Neuronal stem cell (in vitro differentiated cells): ENCODE data around the gene LYRM4.

Experiments used
- DNase-seq: peaks from one replicate; pipeline ENCODE4 v3.0.0-alpha.2; 2013; ENCODE audit warnings: low spot score
- H2AFZ ChIP-seq: one replicate; pipeline ENCODE4 v1.6.1; 2013; ENCODE audit warnings: mild to moderate bottlenecking, low read length, inconsistent platforms
- H2AK5ac ChIP-seq: 2 replicates; pipeline ENCODE4 v1.6.1; 2013; ENCODE audit warnings: low read depth, mild to moderate bottlenecking, inconsistent platforms, low read length, moderate library complexity, mixed read lengths
- H2BK120ac ChIP-seq: 2 replicates; pipeline ENCODE4 v1.6.1; 2013; ENCODE audit warnings: low read depth, mild to moderate bottlenecking, inconsistent platforms, low read length, moderate library complexity, mixed read lengths
- H2BK12ac ChIP-seq: one replicate; pipeline ENCODE4 v1.6.1; 2013; ENCODE audit warnings: low read length, inconsistent platforms
- H2BK15ac ChIP-seq: 2 replicates; pipeline ENCODE4 v1.6.1; 2013; ENCODE audit warnings: mild to moderate bottlenecking, low read length, inconsistent platforms, mixed read lengths
- H2BK5ac ChIP-seq: one replicate; pipeline ENCODE4 v1.6.1; 2013; ENCODE audit warnings: inconsistent platforms, mild to moderate bottlenecking, low read length, moderate library complexity
- H3K14ac ChIP-seq: one replicate; pipeline ENCODE4 v1.6.1; 2013; ENCODE audit warnings: low read length, inconsistent platforms
- H3K18ac ChIP-seq: 2 replicates; pipeline ENCODE4 v1.6.1; 2013; ENCODE audit warnings: low read length, inconsistent platforms
- H3K23ac ChIP-seq: 2 replicates; pipeline ENCODE4 v1.6.1; 2013; ENCODE audit warnings: low read depth, mild to moderate bottlenecking, mixed read lengths, low read length, inconsistent platforms; ENCODE audit not compliant: poor library complexity
- H3K27ac ChIP-seq: replicated peaks from 3 replicates; pipeline ENCODE4 v1.5.1; 2013; ENCODE audit warnings: low read length, inconsistent platforms
- H3K27me3 ChIP-seq, 3 experiments: 2 replicates each; pipeline ENCODE4 v1.6.1; 2013; ENCODE audit warnings: low read length in 3 of 3, mild to moderate bottlenecking in 2 of 3, inconsistent platforms in 1 of 3, low read depth in 1 of 3, mixed read lengths in 1 of 3, moderate library complexity in 1 of 3; ENCODE audit not compliant: control insufficient read depth in 3 of 3, insufficient read depth in 3 of 3
- H3K36me3 ChIP-seq, 2 donors: replicated peaks in 1 of 2; 2 replicates each; pipeline ENCODE4 v1.6.1; 2013; ENCODE audit warnings: low read length in 2 of 2; ENCODE audit not compliant: control insufficient read depth in 2 of 2, insufficient read depth in 2 of 2
- H3K4ac ChIP-seq: 2 replicates; pipeline ENCODE4 v1.6.1; 2013; ENCODE audit warnings: inconsistent platforms, mild to moderate bottlenecking, low read length, moderate library complexity
- H3K4me1 ChIP-seq, 2 donors: 1 replicate in 1 of 2; 2 replicates in 1 of 2; pipeline ENCODE4 v1.6.1; 2013; ENCODE audit warnings: low read length in 2 of 2, low read depth in 1 of 2; ENCODE audit not compliant: control insufficient read depth in 2 of 2, insufficient read depth in 1 of 2
- H3K4me2 ChIP-seq: one replicate; pipeline ENCODE4 v1.6.1; 2013; ENCODE audit warnings: mild to moderate bottlenecking, low read length, inconsistent platforms; ENCODE audit not compliant: insufficient read depth, poor library complexity, severe bottlenecking
- H3K4me3 ChIP-seq, 2 donors: 2 replicates each; pipeline ENCODE4 v1.5.1; 2013; ENCODE audit warnings: low read length in 2 of 2, mild to moderate bottlenecking in 2 of 2, inconsistent platforms in 1 of 2, moderate library complexity in 1 of 2
- H3K79me1 ChIP-seq: one replicate; pipeline ENCODE4 v1.6.1; 2013; ENCODE audit warnings: low read depth, mild to moderate bottlenecking, inconsistent platforms, low read length, moderate library complexity
- H3K9ac ChIP-seq: one replicate; pipeline ENCODE4 v1.6.1; 2013; ENCODE audit warnings: mild to moderate bottlenecking, low read depth, low read length, inconsistent platforms; ENCODE audit not compliant: poor library complexity
- H3K9me3 ChIP-seq, 2 donors: replicated peaks in 1 of 2; 2 replicates each; pipeline versions ENCODE3 to v1.6.1; 2013; ENCODE audit warnings: low read length in 2 of 2, mild to moderate bottlenecking in 2 of 2, inconsistent platforms in 1 of 2, low read depth in 1 of 2, mixed read lengths in 1 of 2, moderate library complexity in 1 of 2; ENCODE audit not compliant: control insufficient read depth in 2 of 2, insufficient read depth in 1 of 2
- H4K8ac ChIP-seq: one replicate; pipeline ENCODE4 v1.6.1; 2013; ENCODE audit warnings: low read depth, mild to moderate bottlenecking, inconsistent platforms, low read length, moderate library complexity
- H4K91ac ChIP-seq: one replicate; pipeline ENCODE4 v1.6.1; 2013; ENCODE audit warnings: low read length, low read depth, mild to moderate bottlenecking, inconsistent platforms; ENCODE audit not compliant: poor library complexity
- WGBS, 2 donors: extraction: QIAGEN DNeasy Blood & Tissue Kit; methylation state at CpG; one replicate each; pipeline ENCODE4 v1.1.7; 2013; ENCODE audit warnings: missing lambda C conversion rate in 2 of 2, mixed read lengths in 1 of 2; ENCODE audit not compliant: insufficient read length in 2 of 2, insufficient replicate concordance in 1 of 2; ENCODE audit errors: extremely low coverage in 2 of 2; 5-methylcytosine and 5-hydroxymethylcytosine counted together

The LYRM4 gene

DNA sequence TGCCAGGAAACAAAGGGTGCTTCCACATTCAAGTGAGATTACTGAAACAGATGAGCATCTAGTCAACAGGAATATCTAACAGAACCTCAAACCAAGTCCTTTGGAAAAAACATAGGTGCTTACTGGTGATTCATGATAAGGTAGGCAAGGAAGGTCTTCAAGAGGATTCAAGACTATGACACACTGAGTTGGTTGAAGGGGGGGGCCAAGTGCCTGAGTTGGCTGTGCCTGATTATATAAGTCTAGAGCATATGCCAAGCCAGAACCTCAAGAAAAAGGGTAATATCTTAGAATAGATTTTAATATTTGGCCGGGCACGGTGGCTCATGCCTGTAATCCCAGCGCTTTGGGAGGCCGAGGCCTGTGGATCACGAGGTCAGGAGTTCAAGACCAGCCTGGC, 63.7 kb downstream of the LYRM4 start:
- Histone ChIP-seq H2BK5ac (no peak overlapping the region), H3K27ac (no peak overlapping the region), H3K36me3 (peaks cover under 1 to 3% of the 10 kb centered on the region in 2 donors), H2BK15ac (no peak overlapping the region), H3K18ac (no peak overlapping the region), H2BK12ac (no peak overlapping the region), H2AK5ac (no peak overlapping the region), H2AFZ (no peak overlapping the region), H4K91ac (no peak overlapping the region), H3K23ac (no peak overlapping the region), H3K79me1 (no peaks in the 10 kb centered on the region), H3K4me1 (peaks cover 2 to 14% of the 10 kb centered on the region in 2 donors), H3K4me3 (no peak overlapping the region), H3K9me3 (peaks cover 0 to 3% of the 10 kb centered on the region in 2 donors), H2BK120ac (no peak overlapping the region), H3K27me3 (no peaks in the 10 kb centered on the region), H4K8ac (no peak overlapping the region), H3K4me2 (no peak overlapping the region), H3K4ac (no peak overlapping the region), H3K14ac (no peak overlapping the region), H3K9ac (no peak overlapping the region)
- no CpG with 5 or more reads among the region's 5 CpGs for whole genome bisulfite sequencing, 2 donors
- no peak for DNase-seq

DNA sequence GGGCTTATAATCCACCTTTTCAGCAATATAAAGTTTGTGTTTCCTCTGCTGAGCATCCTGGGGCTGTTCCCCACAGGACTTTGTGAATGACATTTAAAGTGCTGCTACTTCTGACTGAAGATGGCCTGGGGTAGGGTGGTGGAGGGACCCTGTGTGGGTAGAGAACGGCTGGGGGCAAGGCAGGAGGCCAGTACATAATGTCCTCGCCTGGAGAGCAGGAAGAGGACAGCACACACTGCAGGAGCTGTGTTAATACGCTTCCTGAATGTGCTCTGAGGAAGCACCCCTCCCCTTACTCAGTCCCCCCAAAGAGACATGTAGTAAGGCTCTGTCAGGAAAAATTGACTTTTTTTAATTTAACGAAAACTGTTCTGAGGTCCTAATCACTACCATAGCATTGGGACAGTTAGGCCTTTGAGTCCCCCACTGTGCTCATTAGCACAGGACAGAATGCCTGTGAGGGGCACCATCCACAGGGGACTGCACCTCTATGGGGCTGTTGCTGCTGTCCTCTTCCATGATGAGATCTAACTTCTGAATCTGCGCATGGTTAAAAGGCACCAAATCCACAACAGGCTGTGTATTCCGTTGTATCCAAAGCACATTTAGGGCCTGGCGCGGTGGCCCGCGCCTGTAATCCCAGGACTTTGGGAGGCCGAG, 68.5 kb downstream of the LYRM4 start:
- Histone ChIP-seq H3K4me1 (peaks cover 10 to 11% of the 10 kb centered on the region in 2 donors), H3K79me1 (no peaks in the 10 kb centered on the region), H3K4me2 (no peak overlapping the region), H2AFZ (no peak overlapping the region), H3K27ac (no peak overlapping the region), H3K4ac (no peak overlapping the region), H3K4me3 (no peak overlapping the region), H4K8ac (no peak overlapping the region), H2BK5ac (no peak overlapping the region), H3K9ac (no peak overlapping the region), H2BK120ac (no peak overlapping the region), H3K27me3 (no peaks in the 10 kb centered on the region), H3K9me3 (peaks cover 0 to 3% of the 10 kb centered on the region in 2 donors), H3K23ac (no peak overlapping the region), H3K14ac (no peak overlapping the region), H2BK15ac (no peak overlapping the region), H3K18ac (no peak overlapping the region), H2AK5ac (no peak overlapping the region), H4K91ac (no peak overlapping the region), H2BK12ac (no peak overlapping the region), H3K36me3 (peaks cover 0 to 3% of the 10 kb centered on the region in 2 donors)
- no CpG with 5 or more reads among the region's 11 CpGs for WGBS, 2 donors
- no peak for DNase-seq

DNA sequence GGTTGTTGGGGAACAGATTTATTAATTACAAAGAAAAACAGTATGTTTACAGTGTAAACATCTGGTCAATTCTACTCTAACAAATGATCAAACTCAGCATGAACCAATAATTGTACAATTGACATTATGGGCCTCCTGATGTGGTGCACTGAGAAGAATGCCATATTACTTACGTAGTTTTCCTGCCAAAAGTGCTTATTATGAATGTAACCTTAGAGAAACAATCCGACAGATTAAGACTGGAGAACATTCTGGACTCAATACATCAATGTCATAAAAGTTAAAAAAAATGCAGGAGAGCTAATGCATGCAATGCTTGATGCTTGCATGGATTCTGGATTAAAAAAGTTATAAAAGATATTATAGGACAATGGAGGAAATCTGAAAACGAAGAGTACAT, 69.0 kb downstream of the LYRM4 start:
- Histone ChIP-seq H3K4me1 (peaks cover 10 to 11% of the 10 kb centered on the region in 2 donors), H2BK5ac (no peak overlapping the region), H3K18ac (no peak overlapping the region), H3K27me3 (no peaks in the 10 kb centered on the region), H3K36me3 (peaks cover 0 to 3% of the 10 kb centered on the region in 2 donors), H3K23ac (no peak overlapping the region), H3K79me1 (no peaks in the 10 kb centered on the region), H3K14ac (no peak overlapping the region), H3K27ac (no peak overlapping the region), H2BK120ac (no peak overlapping the region), H2AFZ (no peak overlapping the region), H3K9ac (no peak overlapping the region), H3K9me3 (peaks cover 0 to 3% of the 10 kb centered on the region in 2 donors), H4K91ac (no peak overlapping the region), H3K4me2 (no peak overlapping the region), H2AK5ac (no peak overlapping the region), H2BK12ac (no peak overlapping the region), H4K8ac (no peak overlapping the region), H2BK15ac (no peak overlapping the region), H3K4ac (no peak overlapping the region), H3K4me3 (no peak overlapping the region)
- DNase-seq = no peak
- no CpG with 5 or more reads among the region's 3 CpGs for WGBS, 2 donors

DNA sequence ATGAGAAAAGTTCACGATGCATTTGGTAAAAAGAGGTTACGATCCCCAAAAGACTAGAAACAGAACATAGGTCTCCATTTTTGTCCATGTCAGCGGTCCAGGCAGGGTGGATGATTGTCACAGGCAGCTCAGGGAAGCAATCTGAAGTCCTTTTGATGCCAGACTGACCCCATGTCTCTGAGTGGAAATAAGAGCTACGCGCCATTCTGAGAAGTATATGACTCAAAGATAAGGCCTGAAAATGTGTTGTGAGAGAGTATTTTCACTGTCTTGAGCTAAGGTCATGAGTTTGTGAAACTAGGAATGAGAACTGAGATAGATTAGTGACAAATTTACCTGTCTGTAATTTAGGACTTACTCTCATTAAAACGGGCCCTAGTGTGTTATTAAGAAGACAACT, 69.5 kb downstream of the LYRM4 start:
- no peak overlapping the region for H3K4ac ChIP-seq
- H4K91ac ChIP-seq = no peak overlapping the region
- H2AK5ac ChIP-seq = no peak overlapping the region
- H3K4me3 ChIP-seq = no peak overlapping the region
- no peak overlapping the region for H3K9ac ChIP-seq
- no peak overlapping the region for H3K18ac ChIP-seq
- peaks cover 0 to 3% of the 10 kb centered on the region in 2 donors for H3K9me3 ChIP-seq
- no peak overlapping the region for H3K4me2 ChIP-seq
- peaks cover 10 to 11% of the 10 kb centered on the region in 2 donors for H3K4me1 ChIP-seq
- H2BK5ac ChIP-seq = no peak overlapping the region
- no peak overlapping the region for H2AFZ ChIP-seq
- no peak overlapping the region for H4K8ac ChIP-seq
- H3K23ac ChIP-seq = no peak overlapping the region
- no peak overlapping the region for H3K14ac ChIP-seq
- H3K27ac ChIP-seq = no peak overlapping the region
- no peaks in the 10 kb centered on the region for H3K27me3 ChIP-seq
- H3K36me3 ChIP-seq = peaks cover 0 to 3% of the 10 kb centered on the region in 2 donors
- no peaks in the 10 kb centered on the region for H3K79me1 ChIP-seq
- no CpG with 5 or more reads among the region's 6 CpGs for WGBS, 2 donors
- H2BK12ac ChIP-seq = no peak overlapping the region
- no peak overlapping the region for H2BK15ac ChIP-seq
- no peak for DNase-seq
- H2BK120ac ChIP-seq = no peak overlapping the region
